HFF-Myc (cell line): Measurements from ENCODE around the gene ELL2.

Source experiments
- DNase-seq: peaks from one replicate; pipeline ENCODE4 v3.0.0-alpha.2; 2011; ENCODE audit warnings: low read depth; ENCODE audit errors: extremely low read depth
- H3K4me3 ChIP-seq: replicated peaks from 2 replicates; pipeline ENCODE4 v1.5.1; 2011; ENCODE audit warnings: low read depth, mild to moderate bottlenecking, control low read depth, low read length
- TF ChIP-seq, protein P1 (sequence below): IDR thresholded peaks from 2 replicates; pipeline ENCODE4 v1.5.1; 2012; ENCODE audit warnings: mild to moderate bottlenecking, low read depth, low read length, control low read depth; ENCODE audit errors: missing control alignments

Gene ELL2

DNA sequence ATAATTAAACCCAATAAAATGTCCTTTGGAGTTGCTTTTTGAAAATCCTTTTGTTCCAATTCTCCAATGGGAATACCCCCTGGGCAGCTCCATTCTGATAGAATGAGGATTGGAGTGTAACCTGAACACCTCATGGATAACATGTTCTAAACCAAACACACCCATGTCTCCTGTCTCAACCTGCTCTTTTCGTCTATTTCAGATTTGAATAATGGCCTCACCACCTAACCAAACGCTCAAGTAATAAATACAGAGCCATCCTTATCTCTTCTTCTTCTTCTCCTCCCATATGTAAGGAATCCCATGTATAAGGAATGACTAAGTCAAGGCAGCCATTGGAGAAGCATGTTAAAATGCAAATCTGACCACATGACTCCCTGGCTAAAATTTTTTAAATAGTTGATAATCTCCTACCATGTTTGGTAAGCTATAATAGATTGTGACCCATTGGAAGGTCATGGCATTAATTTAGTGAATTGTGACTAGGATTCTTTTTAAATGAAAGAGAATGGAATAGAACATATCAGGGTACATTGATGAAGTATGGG, 26.0 kb downstream of the ELL2 start:
- DNase-seq: no peak
- TF ChIP-seq, protein P1, sequence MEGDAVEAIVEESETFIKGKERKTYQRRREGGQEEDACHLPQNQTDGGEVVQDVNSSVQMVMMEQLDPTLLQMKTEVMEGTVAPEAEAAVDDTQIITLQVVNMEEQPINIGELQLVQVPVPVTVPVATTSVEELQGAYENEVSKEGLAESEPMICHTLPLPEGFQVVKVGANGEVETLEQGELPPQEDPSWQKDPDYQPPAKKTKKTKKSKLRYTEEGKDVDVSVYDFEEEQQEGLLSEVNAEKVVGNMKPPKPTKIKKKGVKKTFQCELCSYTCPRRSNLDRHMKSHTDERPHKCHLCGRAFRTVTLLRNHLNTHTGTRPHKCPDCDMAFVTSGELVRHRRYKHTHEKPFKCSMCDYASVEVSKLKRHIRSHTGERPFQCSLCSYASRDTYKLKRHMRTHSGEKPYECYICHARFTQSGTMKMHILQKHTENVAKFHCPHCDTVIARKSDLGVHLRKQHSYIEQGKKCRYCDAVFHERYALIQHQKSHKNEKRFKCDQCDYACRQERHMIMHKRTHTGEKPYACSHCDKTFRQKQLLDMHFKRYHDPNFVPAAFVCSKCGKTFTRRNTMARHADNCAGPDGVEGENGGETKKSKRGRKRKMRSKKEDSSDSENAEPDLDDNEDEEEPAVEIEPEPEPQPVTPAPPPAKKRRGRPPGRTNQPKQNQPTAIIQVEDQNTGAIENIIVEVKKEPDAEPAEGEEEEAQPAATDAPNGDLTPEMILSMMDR: no peak
- H3K4me3 ChIP-seq: no peak overlapping the region

DNA sequence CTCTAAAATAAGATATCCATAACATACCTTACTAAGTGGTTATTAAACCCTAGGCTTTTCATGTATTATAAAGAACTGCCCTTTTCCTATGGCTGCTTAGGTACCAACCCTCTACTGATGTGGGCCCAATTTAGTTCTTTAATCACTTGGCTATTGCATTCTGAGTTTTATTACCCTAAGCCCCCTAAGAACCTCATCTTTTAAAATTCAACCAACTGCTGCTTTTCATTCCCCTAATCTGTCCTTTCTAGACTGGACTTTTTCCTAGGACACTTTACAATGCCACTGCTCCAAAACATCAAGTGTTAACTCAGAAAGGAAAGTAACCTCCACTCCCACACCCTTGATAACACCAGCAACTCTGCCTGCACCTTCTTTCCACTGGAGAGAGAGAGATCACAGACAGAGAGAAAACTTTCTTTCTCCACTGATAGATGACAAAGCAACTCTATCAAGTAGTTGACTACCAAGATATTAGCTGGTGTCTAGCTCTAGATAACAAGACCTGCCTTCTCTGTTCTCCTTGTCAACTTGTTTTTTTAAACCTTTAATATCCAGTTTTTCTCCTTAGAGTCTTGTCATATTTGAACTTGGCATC, 27.3 kb downstream of the ELL2 start:
- DNase-seq: no peak
- no peak overlapping the region for H3K4me3 ChIP-seq
- TF ChIP-seq, protein P1: no peak

DNA sequence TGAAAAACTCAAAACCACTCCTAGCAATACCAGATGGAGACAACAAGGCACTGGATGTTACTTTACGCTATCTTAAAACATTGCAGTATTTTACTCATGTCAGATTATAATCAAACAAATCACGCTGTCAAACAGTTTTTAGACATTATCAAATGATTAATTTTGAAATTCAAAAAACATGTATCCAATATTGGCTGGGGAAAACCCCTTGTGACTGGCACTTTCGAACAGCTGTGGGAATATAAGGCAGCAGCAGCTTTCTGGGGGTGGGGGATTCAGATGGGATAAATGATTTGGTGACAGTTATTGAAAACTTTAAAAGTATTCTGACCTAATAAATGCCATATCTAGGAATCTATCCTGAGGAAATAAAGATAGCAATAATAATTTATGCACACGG, 28.7 kb downstream of the ELL2 start:
- no peak overlapping the region for H3K4me3 ChIP-seq
- TF ChIP-seq, protein P1: no peak
- no peak for DNase-seq

DNA sequence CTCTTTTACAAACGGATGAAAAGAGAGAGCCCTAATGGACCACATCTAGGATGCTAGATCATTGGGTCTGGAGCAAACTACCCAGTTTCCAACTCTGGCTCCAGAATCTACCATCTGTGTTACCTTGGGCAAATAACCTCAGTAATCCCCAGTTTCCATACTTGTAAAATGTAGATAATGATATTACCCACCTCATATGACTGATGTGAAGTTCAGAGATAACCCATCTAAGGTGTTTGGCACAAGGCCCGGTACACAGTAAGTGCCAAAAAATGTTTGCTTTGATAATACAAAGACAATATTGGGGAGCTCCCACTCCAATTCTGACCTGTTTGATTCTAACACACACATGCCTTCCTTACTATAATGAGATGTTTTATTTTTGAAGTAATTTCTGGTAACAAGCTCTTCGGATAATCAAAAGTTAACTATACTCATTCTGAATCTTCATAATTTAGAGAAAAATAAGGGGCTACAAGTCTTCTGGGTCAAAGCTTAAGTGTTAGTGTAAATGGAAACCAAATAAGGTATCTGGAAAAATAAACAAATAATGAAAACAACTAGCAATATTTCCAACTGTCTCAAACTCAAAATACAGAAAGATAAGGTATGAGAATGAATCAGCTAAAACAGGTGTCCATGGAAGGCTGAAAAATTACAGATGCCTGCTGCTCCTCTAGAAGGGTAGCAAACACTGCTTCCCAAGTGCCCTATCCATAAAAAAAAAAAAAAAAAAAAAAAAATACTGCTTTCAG, 30.4 kb downstream of the ELL2 start:
- H3K4me3 ChIP-seq: no peak overlapping the region
- TF ChIP-seq, protein P1: no peak
- DNase-seq: no peak

DNA sequence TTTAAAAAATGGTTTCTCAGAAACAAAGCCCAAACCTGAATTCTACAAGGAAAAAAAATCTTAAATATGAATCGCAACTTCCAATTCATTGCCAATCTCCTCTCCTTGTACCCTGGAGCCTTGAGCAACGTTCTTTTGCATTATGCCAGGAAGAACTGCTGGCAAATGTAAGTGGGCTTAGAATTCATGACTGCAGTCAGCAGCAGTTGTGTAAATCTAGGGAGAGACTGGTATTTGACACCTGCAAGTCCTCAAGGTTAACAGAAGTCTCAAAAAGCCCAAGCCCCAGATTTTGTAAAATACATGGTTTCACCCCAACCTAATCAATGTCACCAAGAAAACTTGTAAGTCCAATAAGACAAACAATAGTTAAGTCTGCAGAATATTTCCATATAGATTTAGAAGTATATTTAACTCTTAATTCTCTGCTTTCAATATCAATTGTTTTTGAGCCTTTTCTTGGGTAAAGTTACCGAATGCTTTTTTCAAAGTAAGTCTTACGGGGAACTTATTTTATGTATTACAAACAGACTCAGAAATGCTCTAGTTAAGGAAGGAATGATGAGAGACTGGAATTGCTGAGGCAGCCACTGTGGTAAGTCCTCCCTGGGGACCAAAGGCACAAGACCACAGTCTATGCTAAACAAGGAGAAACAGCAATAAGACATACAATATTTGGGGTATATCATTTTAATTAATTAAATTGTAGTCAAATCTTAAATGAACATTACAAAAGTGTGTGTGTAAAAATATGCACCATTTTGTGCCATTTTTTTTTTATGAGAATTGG, 31.3 kb downstream of the ELL2 start:
- no peak for DNase-seq
- TF ChIP-seq, protein P1: no peak
- no peak overlapping the region for H3K4me3 ChIP-seq

DNA sequence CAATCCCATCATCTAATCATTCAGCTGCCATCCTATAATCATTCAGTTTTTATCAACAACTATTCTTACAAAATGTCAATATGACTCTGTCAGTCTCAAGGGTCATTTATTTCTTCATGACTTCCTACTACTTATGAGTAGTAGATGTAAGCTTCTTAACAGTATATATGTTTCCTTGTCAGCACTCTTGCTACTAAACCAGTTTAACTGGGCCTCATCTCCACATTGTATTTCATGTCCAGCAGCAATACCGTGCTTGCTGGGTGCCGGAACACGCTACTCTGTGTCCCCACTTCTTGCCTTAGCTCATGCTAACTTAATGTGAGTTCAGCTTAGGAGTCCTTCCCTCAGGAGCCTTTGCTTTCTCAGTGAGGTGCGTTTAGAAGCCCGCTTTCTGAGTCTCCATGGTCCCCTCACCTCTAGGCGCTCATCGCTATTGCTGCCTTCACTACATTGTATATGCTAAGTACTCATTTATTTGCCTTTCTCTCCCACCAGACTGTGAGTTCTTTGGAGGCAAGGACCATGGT, 32.9 kb downstream of the ELL2 start:
- DNase-seq: no peak
- no peak overlapping the region for H3K4me3 ChIP-seq
- TF ChIP-seq, protein P1: no peak
